CD4-positive, alpha-beta T cell treated with Interleukin-21 for 1 hour (primary cell): Measurements from ENCODE around the gene SLCO1C1.
"Not testable (repeated sequence)": the region's sequence is repeated elsewhere in the genome, so short reads cannot be mapped to it uniquely, and the experiment has no call there.

ENCODE experiments used
- DNase-seq: peaks from one replicate; pipeline ENCODE4 v3.0.0-alpha.2; 2020

The SLCO1C1 gene

GRCh38 chr12:20695232-20695631, at the start of gene SLCO1C1:
Gene SLCO1C1 (plus strand): TSS chr12:20695332. CDS start chr12:20699577, 4,245 bp downstream.
- DNase-seq, result no peak

- DNase-seq, result no peak
Measured at GRCh38 chr12:20646239-20646827, 48.8 kb upstream of the SLCO1C1 start.

- no peak for DNase-seq
Measured at GRCh38 chr12:20653871-20654270, 41.3 kb upstream of the SLCO1C1 start.

GRCh38 chr12:20656600-20656999, 38.5 kb upstream of the SLCO1C1 start:
- no peak for DNase-seq

GRCh38 chr12:20657496-20657895, 37.6 kb upstream of the SLCO1C1 start:
- no peak for DNase-seq

GRCh38 chr12:20681334-20681733, 13.8 kb upstream of the SLCO1C1 start:
- no peak for DNase-seq

- DNase-seq, result no peak
Measured at GRCh38 chr12:20696181-20696905, 1.2 kb downstream of the SLCO1C1 start.

- no peak for DNase-seq
Measured at GRCh38 chr12:20701106-20701505, 6.0 kb downstream of the SLCO1C1 start.

GRCh38 chr12:20704860-20705259, 9.7 kb downstream of the SLCO1C1 start:
- no peak for DNase-seq

GRCh38 chr12:20711846-20712245, 16.7 kb downstream of the SLCO1C1 start:
- no peak for DNase-seq

- DNase-seq, result no peak
Measured at GRCh38 chr12:20716037-20716436, 20.9 kb downstream of the SLCO1C1 start.

- DNase-seq, result no peak
Measured at GRCh38 chr12:20716985-20717384, 21.9 kb downstream of the SLCO1C1 start.

- no peak for DNase-seq
Measured at GRCh38 chr12:20718294-20718693, 23.2 kb downstream of the SLCO1C1 start.

GRCh38 chr12:20722142-20722541, 27.0 kb downstream of the SLCO1C1 start:
- no peak for DNase-seq

- no peak for DNase-seq
Measured at GRCh38 chr12:20731274-20731673, 36.1 kb downstream of the SLCO1C1 start.

- DNase-seq, result no peak
Measured at GRCh38 chr12:20740972-20741371, 45.8 kb downstream of the SLCO1C1 start.

GRCh38 chr12:20748198-20748597, 53.1 kb downstream of the SLCO1C1 start:
- DNase-seq, result no peak

GRCh38 chr12:20751046-20751445, 55.9 kb downstream of the SLCO1C1 start:
- DNase-seq, result no peak

GRCh38 chr12:20777420-20777819, 82.3 kb downstream of the SLCO1C1 start:
- DNase-seq, result no peak

- DNase-seq, result no peak
Measured at GRCh38 chr12:20778969-20779368, 83.8 kb downstream of the SLCO1C1 start.

GRCh38 chr12:20779971-20780370, 84.8 kb downstream of the SLCO1C1 start:
- not testable (repeated sequence) for DNase-seq

GRCh38 chr12:20783796-20784357, 88.7 kb downstream of the SLCO1C1 start:
- not testable (repeated sequence) for DNase-seq

GRCh38 chr12:20792971-20793370, 97.8 kb downstream of the SLCO1C1 start:
- DNase-seq, result no peak

- DNase-seq, result no peak
Measured at GRCh38 chr12:20798554-20798953, 103.4 kb downstream of the SLCO1C1 start.
